Breast epithelium (tissue), 4 donors: ENCODE measurements around the gene KIF26B. TPM values are rescaled to one million over a fixed set of nuclear protein-coding genes. Genes with fewer than 3 reads are reported as not detected.

Experiments used
- DNase-seq, 2 donors: peaks; one replicate each; pipeline ENCODE4 v3.0.0-alpha.2; 2019; ENCODE audit warnings: low spot score in 2 of 2
- H3K27ac ChIP-seq, 2 donors: fragments of 200-600 bp; sonication (generic) in 1 of 2; one replicate each; pipeline ENCODE4 v1.5.1; 2016 to 2019; ENCODE audit warnings: mild to moderate bottlenecking in 1 of 2
- H3K27me3 ChIP-seq, 2 donors: fragments of 200-600 bp; sonication (generic) in 1 of 2; one replicate each; pipeline versions ENCODE4 v1.5.1 to v1.6.0; 2017 to 2019; ENCODE audit warnings: control low read depth in 1 of 2, mild to moderate bottlenecking in 1 of 2
- H3K36me3 ChIP-seq: fragments of 200-600 bp; one replicate; pipeline ENCODE4 v1.5.1; 2019
- H3K4me1 ChIP-seq, 2 donors: fragments of 200-600 bp; sonication (generic); one replicate each; pipeline ENCODE4 v1.5.1; 2016 to 2019; ENCODE audit warnings: control low read depth in 1 of 2
- H3K4me3 ChIP-seq, 3 donors: fragments of 200-600 bp; sonication (generic); 1 replicate in 2 of 3; 2 replicates in 1 of 3; pipeline ENCODE4 v1.5.1; 2016 to 2019; ENCODE audit warnings: mild to moderate bottlenecking in 3 of 3, moderate library complexity in 2 of 3
- H3K9me3 ChIP-seq, 2 donors: fragments of 200-600 bp; sonication (generic) in 1 of 2; one replicate each; pipeline ENCODE4 v1.5.1; 2016 to 2019; ENCODE audit warnings: control low read depth in 1 of 2
- CTCF ChIP-seq, 3 donors: fragments of 450-650 bp; IDR thresholded peaks; one replicate each; pipeline ENCODE4 v1.5.1; 2016 to 2017; ENCODE audit warnings: antibody characterized with exemption in 3 of 3, mild to moderate bottlenecking in 3 of 3, moderate library complexity in 3 of 3
- POLR2A ChIP-seq: fragments of 450-650 bp; IDR thresholded peaks from one replicate; pipeline ENCODE4 v1.6.1; 2016; ENCODE audit warnings: antibody characterized with exemption, mild to moderate bottlenecking, moderate library complexity
- POLR2AphosphoS5 ChIP-seq, 3 donors: sonication (generic); formaldehyde crosslinking; IDR thresholded peaks; one replicate each; pipeline ENCODE4 v1.6.1; 2017; ENCODE audit warnings: antibody characterized with exemption in 3 of 3
- intact Hi-C: fragments of 100-400 bp; cut with DNase I; formaldehyde crosslinking; loops from one replicate; pipeline ENCODE4 v1.15.1; 2023; ENCODE audit warnings: low total_unique reads
- total RNA-seq, 3 donors: library from RNA; depleted of rRNA; stranded (reverse); fragments of >200 nt; gene quantifications; one replicate each; pipeline ENCODE4 v1.1.0, GENCODE V29; 2016

The KIF26B gene
- total RNA-seq, 3 donors from 2014 or later, result 0.32 to 1.0 (median 0.33) TPM

- TF ChIP-seq CTCF (IDR thresholded peaks at IDR 0.05), result no peak
- TF ChIP-seq POLR2AphosphoS5 (IDR thresholded peaks at IDR 0.05), result no peak
- TF ChIP-seq POLR2A, result no peak
- Histone ChIP-seq H3K36me3 (no peaks in the 10 kb centered on the region), H3K9me3 (peaks cover 19 to 27% of the 10 kb centered on the region in 2 donors), H3K4me1 (no peaks in the 10 kb centered on the region), H3K27ac (no peak overlapping the region), H3K27me3 (no peaks in the 10 kb centered on the region), H3K4me3 (no peak overlapping the region)
- intact Hi-C loops, result no loop called here
- DNase-seq, result no peak
Observed at GRCh38 chr1:245205396-245205795, 50.6 kb downstream of the KIF26B start.

- Histone ChIP-seq H3K27me3 (no peaks in the 10 kb centered on the region), H3K4me1 (no peaks in the 10 kb centered on the region), H3K9me3 (peaks cover 19 to 27% of the 10 kb centered on the region in 2 donors), H3K36me3 (no peaks in the 10 kb centered on the region), H3K27ac (no peak overlapping the region), H3K4me3 (no peak overlapping the region)
- no peak for DNase-seq
- no peak for TF ChIP-seq POLR2AphosphoS5 (IDR thresholded peaks at IDR 0.05)
- TF ChIP-seq POLR2A, result no peak
- no peak for TF ChIP-seq CTCF (IDR thresholded peaks at IDR 0.05)
- intact Hi-C loops, result no loop called here
Observed at GRCh38 chr1:245205864-245206263, 51.1 kb downstream of the KIF26B start.

- no peaks in the 10 kb centered on the region for H3K36me3 ChIP-seq
- intact Hi-C loops, result no loop called here
- no peaks in the 10 kb centered on the region for H3K4me1 ChIP-seq
- peaks cover 19 to 27% of the 10 kb centered on the region in 2 donors for H3K9me3 ChIP-seq
- H3K4me3 ChIP-seq, result no peak overlapping the region
- TF ChIP-seq POLR2A (no peak), POLR2AphosphoS5 (IDR thresholded peaks at IDR 0.05) (no peak), CTCF (IDR thresholded peaks at IDR 0.05) (no peak)
- no peak for DNase-seq
- H3K27ac ChIP-seq, result no peak overlapping the region
- no peaks in the 10 kb centered on the region for H3K27me3 ChIP-seq
Observed at GRCh38 chr1:245207056-245207638, 52.4 kb downstream of the KIF26B start.

GRCh38 chr1:245207801-245208200 lies 53.0 kb downstream of the KIF26B start:
- intact Hi-C loops, result no loop called here
- no peak for TF ChIP-seq POLR2AphosphoS5 (IDR thresholded peaks at IDR 0.05)
- no peak for TF ChIP-seq CTCF (IDR thresholded peaks at IDR 0.05)
- TF ChIP-seq POLR2A, result no peak
- Histone ChIP-seq H3K9me3 (peaks cover 19 to 27% of the 10 kb centered on the region in 2 donors), H3K27ac (no peak overlapping the region), H3K4me3 (no peak overlapping the region), H3K27me3 (no peaks in the 10 kb centered on the region), H3K4me1 (no peaks in the 10 kb centered on the region), H3K36me3 (no peaks in the 10 kb centered on the region)
- DNase-seq, result no peak

- Histone ChIP-seq H3K27me3 (no peaks in the 10 kb centered on the region), H3K27ac (no peak overlapping the region), H3K4me3 (no peak overlapping the region), H3K36me3 (no peaks in the 10 kb centered on the region), H3K9me3 (peaks cover 19 to 27% of the 10 kb centered on the region in 2 donors), H3K4me1 (no peaks in the 10 kb centered on the region)
- DNase-seq, result no peak
- TF ChIP-seq CTCF (IDR thresholded peaks at IDR 0.05) (no peak), POLR2AphosphoS5 (IDR thresholded peaks at IDR 0.05) (no peak), POLR2A (no peak)
- intact Hi-C loops, result no loop called here
Observed at GRCh38 chr1:245209658-245210435, 55.1 kb downstream of the KIF26B start.
